GM12874 (cell line): Measurements from ENCODE around the gene BCL2L11.

Source experiments
- CTCF ChIP-seq: IDR thresholded peaks from 2 replicates; pipeline ENCODE4 v1.5.1; 2011; ENCODE audit warnings: low read depth, mild to moderate bottlenecking, control low read depth, low read length, moderate library complexity; ENCODE audit not compliant: insufficient read depth

Gene BCL2L11

GRCh38 chr2:111120253-111121027, at the start of gene BCL2L11:
Gene BCL2L11, plus strand, starts transcription at chr2:111120914. Its CDS starts 2,832 bp downstream, at chr2:111123746.
- TF ChIP-seq CTCF = peak; percentile 39

GRCh38 chr2:111071600-111072171, 49.0 kb upstream of the BCL2L11 start:
- no peak for TF ChIP-seq CTCF

- TF ChIP-seq CTCF = no peak
Observed at GRCh38 chr2:111072220-111072871, 48.4 kb upstream of the BCL2L11 start.

GRCh38 chr2:111091811-111092211, 28.9 kb upstream of the BCL2L11 start:
- no peak for TF ChIP-seq CTCF

- no peak for TF ChIP-seq CTCF
Observed at GRCh38 chr2:111094691-111095090, 26.0 kb upstream of the BCL2L11 start.

- TF ChIP-seq CTCF = no peak
Observed at GRCh38 chr2:111095434-111095833, 25.3 kb upstream of the BCL2L11 start.

- TF ChIP-seq CTCF = no peak
Observed at GRCh38 chr2:111099402-111099801, 21.3 kb upstream of the BCL2L11 start.
